GM18519 (cell line): ENCODE data around the gene C11orf58.

Experiments
- ATAC-seq: cut with Tn5 transposase; IDR thresholded peaks from one replicate; pipeline ENCODE4 v1.9.1; 2021; ENCODE audit warnings: mild to moderate bottlenecking, moderate library complexity; ENCODE audit not compliant: unreplicated experiment, low FRiP score

C11orf58 gene

DNA sequence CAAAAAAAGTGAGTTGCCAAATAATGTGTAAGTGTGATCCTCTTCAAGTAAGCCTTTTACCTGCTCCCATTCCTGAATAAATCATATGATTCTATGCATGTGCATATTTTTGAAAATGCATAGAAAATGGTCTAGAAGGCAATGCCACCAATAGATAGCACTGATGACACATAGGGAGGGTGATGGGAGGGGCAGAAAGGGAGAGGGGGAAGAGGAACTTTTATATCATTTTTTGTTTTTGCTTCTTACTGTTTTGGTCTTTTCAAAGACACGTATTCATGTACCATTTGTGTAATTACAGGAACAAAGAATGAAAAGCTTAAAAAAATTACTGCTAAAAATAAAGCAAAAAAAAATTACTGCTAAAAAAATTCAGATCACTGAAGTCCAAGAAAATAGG lies 60.8 kb downstream of the C11orf58 start:
- no peak for ATAC-seq

DNA sequence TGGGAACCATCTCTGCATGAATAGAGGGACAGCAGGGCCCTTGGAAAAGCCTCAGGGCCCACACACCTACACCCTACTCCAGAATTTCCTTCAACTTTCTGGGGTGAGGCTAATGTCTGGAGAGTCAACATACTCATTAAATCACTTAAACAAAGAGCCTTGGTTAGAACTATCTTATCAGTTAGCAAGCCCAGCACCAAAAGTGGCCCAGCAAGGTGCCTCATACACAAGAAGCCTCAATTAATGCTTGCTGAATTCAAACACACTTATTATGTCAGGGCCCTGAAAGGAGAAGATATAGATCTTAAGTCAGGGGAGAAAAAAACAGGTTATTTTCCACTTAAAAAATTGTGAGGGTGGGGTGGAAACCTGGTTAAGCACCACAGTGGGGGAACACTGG lies 61.4 kb downstream of the C11orf58 start:
- ATAC-seq = no peak

DNA sequence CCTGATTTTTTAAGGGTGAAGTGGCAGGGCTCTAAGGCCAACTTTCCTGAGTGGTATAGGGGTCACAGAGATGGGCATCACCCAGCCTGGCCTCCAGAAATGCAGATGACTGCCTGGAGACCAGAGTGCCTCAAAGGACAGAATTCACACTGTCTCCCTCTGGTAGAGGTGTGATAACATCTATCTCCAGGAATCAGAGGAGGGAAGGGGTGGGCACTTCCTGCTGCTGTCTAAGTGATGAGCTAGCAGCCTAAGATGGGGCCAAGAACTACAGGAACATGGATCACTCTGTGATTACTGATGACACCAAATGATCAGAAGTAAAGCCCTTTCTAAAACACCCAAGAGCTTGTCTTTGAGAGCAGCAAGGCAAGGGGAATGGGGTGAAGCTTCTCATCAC lies 61.9 kb downstream of the C11orf58 start:
- no peak for ATAC-seq

DNA sequence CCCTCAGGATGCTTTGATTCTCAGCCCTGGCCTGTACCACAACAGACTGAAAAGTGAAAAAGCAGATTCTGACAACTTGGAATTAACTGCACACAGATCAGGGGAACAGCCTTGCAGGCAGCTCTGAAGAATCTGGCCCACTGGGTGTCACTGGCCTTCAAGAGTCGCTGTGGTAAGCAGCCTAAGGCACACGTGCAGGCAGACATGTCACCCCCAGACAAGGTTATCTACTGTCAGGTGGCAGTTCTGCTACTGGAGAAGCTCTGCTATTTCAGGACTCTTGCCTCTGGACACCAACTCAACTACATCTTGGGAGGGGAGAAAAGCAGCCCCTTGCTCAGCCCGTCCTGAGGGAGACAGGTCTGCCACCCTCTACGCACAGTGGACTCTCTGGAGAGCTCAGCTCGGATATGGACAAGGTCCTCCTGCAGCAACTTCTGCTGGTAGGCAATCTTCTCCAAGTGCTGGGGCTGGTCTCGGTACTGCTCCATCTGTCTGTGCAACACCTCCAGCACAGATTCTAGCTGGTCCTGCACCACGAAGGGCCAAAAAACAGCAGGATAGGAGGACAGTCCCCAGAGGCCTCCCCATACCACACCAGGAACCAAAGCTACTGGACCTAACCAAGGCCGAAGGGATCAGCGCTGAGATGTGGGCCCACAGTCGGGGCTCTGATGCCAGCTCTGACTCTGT lies 63.0 kb downstream of the C11orf58 start:
- ATAC-seq = no peak

DNA sequence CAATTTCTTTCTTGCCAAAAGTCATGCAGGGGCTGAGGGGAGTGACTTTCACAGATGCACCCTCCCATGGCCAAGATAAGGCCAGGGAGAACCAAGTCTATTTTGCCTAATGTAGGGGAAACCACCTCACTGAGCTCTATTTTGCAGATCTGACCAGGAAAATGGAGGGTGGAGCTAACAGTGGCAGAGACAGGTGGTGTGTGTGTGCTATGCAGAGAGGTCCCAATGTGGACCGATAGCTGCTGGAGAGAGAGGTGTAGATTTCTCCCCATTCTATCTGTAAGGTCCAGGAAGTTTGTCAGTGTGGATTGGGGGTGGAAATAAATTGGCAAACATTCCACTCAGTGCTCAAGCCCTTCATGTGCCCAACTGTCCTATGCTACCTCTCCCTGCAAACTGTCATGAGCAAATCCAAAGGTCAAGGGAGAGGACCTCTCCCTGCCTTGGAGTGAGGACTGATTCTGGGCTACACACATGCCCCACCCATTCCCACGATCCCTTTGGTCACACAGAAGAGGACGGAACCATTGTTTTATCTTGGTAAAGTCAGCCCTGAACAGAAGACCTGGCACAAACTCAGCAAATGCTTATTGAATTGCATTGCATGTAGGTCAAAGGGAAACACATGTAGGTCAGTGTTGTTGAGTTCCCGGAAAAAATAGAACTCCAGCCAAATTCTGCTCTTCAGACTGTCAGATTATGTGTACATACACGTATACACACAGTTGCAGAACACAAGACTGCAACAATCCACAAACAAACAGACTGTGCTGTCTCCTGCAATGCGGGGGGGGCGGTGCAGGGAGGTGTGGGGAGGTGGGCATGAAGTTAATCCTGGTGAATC lies 65.9 kb downstream of the C11orf58 start:
- no peak for ATAC-seq

DNA sequence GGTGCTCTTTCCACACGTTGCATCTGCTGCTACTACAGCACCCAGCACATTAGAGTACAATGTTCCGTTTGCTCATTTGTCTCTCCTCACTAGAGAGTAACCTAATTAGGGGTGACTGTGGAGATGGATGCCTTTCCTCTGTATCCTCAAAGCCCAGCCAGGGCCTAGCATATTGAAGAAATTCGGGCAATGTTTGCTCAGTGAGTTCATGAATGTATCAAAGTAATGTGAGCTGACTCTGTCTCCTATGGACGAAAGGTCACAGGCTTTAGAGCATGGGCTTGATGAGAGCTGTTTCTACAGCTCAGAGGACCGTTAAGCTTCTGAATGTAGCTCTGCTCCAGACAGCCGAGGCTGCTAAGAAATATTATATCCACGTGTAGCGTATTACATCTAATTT lies 67.5 kb downstream of the C11orf58 start:
- no peak for ATAC-seq

DNA sequence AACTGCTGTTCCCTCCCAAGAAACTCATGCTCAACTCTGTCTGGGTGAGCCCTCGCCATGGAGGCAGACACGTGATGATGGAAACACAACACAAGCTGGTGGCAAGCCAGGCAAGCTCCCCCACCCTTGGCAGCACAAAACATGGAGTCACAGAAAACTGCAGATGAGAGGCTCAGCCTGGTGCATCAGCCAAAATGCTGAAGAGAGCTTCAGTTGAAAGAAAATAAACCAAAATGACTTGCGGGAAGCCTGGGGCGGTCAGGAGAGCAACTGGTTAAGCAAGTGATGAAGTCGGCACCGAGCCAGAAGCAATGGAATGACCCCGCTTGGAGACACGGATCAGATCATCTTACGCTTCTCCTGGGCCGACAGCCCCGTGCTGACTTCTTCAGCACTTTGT lies 68.3 kb downstream of the C11orf58 start:
- no peak for ATAC-seq

DNA sequence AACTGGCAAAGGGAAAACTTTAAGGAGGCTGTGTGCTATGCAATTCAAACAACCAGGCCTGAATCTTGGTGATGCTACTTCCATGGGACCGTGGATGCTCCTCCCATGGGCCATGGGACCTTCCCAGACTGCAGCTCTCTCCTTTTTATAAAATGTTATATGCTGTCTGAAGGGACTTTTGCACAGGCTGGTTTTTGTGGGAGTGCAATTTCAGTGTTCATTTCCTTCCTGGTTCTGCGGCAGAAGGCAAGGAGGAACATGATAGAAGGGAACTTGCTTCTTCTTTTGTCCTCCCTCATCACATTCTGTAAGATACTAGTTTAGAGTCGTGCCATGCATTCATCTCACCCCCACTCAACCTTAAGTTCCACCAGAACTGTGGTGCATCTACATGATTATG lies 68.9 kb downstream of the C11orf58 start:
- ATAC-seq = no peak
